G401.6 (cell line): ENCODE data around the gene CCL3.
"Not testable (repeated sequence)": the region's sequence is repeated elsewhere in the genome, so short reads cannot be mapped to it uniquely, and the experiment has no call there.

ENCODE experiments used
- FAIRE-seq: peaks from 2 replicates; lab custom pipeline; 2012; peaks lifted over from hg19 to GRCh38; lab: Jason Lieb, UNC

The CCL3 gene

DNA sequence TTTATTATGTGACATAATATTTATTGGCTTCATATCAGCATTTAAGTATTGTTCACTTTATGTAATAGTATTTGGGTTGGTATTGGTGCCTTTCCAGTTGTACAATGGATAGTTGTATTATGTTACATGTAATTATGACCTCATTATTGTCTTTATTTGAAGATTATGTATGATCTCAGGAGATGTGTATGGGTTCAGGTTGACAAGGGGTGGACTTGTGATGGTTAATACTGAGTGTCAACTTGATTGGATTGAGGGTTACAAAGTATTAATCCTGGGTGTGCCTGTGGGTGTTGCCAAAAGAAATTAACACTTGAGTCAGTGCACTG lies 25.7 kb upstream of the CCL3 start:
- not testable (repeated sequence) for FAIRE-seq

DNA sequence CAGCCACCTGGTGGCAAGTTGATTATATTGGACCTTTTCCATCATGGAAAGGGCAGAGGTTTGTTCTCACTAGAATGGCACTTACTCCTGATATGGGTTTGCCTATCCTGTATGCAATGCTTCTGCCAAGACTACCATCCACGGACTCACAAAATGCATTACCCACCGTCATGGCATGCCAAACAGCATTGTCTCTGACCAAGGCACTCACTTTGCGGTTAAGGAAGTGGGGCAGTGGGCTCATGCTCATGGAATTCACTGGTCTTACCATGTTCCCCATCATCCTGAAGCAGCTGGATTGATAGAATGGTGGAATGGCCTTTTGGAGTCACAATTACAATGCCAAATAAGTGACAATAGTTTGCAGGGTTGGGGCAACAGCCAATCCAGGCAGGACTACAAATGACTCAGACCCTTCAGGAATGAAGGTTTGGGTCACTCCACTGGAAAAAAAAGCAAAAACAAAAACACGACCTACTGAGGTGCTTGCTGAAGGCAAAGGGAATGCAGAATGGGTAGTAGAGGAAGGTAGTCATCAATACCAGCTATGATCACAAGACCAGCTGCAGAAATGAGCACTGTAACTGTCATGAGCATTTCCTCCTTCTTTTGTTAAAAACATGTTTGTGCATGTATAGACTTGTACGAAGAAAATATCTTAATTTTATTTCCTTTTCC lies 25.2 kb upstream of the CCL3 start:
- FAIRE-seq: not testable (repeated sequence)

DNA sequence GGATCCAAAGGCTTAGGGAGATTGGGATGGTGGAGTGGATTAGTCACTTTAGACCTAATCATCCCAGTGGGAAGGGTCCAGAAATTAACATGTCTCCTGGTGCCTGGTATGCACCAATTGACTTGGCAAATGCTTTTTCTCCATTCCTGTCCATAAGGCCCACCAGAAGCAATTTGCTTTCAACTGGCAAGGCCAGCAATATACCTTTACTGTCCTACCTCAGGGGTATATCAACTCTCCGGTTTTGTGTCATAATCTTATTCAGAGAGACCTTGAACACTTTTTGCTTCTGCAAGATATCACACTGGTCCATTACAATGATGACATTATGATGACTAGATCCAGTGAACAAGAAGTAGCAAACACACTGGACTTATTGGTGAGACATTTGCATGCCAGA lies 23.2 kb upstream of the CCL3 start:
- not testable (repeated sequence) for FAIRE-seq

DNA sequence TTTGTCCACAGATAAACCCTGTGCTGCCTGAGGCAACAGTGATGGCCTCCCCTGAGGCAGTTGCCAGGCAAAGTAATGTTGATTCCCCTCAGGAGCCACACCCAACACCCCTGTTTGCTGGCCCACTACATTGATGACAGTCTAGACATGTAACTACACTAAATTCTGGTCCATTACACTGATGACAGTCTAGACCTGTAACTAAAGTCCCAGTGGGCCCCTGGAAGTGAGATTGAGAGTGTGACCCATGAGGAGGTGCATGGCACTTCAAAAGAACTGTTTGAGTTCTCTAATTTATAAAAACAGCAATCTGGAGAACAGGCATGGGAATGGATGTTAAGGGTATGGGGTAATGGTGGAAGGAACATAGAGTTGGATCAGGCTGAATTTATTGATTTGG lies 22.6 kb upstream of the CCL3 start:
- no peak for FAIRE-seq

DNA sequence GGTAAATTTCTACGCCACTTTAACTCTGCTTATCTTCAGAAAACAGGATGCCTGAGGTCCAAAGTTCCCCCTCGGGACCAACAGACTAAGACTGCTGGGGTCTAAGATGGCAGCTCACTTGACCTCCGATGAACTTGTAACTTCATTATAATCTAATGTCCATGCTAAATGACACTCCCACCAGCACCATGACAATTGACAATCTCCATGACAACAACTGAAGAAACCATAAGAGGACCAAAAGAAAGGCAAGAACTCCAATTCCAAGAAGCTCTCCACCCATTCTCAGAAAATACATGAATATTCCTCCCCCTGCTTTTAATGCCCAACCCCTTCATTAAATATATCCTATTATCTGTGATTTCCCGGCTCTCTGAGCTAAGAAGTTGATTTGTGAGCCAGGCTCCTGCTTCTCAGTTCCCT lies 21.1 kb upstream of the CCL3 start:
- FAIRE-seq: no peak

DNA sequence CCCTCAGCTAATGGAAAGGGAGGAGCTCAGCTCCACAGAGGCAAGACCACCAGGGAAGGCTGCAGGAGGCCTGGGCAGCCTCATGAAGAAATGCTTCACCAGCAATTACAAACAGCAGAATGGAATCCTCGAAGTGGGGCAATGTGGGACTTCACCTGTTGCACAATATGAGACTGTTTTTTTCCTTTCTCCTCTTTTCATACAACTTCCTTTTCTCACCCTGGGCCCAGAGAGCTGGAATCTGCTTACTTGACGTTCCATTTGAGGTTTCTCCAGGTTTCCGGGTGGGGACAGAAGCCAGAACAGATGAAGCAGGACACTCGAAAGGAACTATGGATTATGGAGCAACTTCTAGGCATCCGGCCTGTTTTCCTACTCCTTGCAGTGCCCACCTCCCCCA lies 18.3 kb upstream of the CCL3 start:
- not testable (repeated sequence) for FAIRE-seq

DNA sequence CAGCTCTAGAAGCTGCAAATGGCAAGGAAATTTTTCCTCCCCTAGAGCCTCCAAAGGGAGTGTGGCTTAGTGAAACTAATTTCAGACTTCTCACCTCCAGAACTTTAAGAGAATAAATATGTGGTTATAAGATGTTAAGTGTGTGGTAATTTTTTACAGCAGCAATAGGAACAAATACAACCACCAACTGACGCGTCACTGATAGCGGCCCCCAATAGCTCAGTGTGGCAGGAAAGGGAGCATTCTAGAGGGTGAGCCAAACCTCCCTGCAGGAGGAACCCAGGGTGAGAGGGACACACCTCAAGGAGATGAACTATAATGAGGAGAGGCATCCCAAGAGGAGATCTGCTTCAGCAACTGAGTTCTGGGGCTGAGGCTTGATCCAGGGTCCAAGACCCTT lies 17.7 kb upstream of the CCL3 start:
- FAIRE-seq: no peak

DNA sequence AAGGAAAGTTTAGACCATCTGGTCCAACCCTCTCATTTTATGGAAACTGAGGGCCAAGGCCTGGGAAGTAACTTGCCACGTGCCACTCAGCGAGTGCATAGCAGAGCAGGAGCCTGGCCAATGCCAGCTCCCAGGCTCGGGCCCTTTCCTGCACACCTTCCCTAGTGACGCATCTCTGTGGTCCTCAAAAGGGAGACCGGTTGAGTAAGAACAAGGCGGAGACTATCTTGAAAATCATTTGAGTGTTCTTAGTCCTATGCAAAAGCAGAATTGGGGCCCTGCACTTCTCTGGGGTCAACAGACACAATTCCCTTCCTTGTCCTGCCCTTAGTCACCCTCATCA lies 16.5 kb upstream of the CCL3 start:
- FAIRE-seq: no peak

DNA sequence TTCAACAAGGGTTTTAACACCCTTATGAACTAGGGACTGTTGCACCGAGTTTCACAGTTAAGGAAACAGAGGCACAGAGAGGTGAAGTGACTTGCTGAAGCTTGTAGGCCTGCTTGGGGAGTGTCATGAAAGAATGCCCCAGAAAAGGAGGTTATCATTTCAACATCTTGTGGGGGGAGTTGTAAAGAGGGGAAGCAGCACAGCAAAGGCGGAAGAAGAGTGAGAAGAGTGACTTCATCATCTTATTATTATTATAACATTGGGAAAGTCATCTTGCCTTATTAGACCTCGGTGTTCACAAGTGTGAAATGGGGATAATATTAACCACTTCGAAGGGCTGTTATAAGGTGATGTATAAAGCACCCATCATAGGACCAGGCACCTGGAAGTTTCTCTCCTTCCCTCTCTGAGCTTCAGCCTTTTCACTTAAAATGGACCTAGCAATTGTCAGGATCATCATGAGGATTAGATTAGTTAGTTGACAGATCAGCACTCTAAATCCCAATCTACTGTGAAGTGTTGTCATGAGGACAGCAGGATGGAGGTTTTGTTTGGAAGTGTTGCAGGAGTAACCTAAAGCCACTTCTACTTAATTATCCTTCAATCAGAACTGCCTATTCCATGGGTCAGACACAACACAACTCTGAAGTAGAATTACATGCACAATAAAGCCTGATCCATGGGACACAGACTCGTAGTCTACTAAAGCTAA lies 16.0 kb upstream of the CCL3 start:
- FAIRE-seq: no peak

DNA sequence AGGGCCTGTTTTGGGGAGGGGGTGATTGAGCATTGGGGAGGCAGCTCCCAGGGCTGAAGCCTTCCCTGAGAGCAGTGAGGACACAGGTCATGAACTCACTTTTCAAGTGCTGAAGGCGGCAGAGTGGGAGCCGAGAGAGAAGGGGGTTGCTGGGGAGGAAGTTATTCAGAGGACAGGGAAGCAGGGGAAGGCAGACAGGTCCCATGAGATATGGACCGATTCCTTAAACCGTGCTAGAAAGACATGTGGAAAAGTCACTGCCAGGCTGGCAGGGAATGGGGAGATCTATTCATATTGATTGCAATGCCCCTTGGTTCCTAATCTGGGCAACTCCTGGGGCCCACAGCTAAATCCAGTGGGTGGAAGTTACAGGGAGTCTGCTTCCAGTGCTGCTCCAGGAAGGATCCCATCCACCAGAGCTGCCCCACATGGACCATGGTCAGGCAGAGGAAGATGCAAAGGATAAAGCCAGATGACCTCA lies 14.8 kb upstream of the CCL3 start:
- no peak for FAIRE-seq

DNA sequence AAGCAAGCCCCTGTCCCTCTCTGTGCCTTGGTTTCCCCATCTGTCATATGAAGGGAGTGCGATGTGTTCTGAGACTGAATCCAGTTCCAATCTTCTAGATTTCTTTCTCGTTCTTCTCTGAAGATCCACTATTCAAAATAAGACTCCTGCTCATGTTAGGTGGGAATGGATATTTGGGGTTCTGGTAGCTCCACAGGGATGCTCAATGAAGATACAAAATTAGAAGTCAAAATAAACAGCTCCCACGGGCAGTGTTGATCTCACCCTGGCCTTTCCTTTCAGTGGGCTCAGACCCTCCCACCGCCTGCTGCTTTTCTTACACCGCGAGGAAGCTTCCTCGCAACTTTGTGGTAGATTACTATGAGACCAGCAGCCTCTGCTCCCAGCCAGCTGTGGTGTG lies 14.3 kb upstream of the CCL3 start:
- not testable (repeated sequence) for FAIRE-seq

DNA sequence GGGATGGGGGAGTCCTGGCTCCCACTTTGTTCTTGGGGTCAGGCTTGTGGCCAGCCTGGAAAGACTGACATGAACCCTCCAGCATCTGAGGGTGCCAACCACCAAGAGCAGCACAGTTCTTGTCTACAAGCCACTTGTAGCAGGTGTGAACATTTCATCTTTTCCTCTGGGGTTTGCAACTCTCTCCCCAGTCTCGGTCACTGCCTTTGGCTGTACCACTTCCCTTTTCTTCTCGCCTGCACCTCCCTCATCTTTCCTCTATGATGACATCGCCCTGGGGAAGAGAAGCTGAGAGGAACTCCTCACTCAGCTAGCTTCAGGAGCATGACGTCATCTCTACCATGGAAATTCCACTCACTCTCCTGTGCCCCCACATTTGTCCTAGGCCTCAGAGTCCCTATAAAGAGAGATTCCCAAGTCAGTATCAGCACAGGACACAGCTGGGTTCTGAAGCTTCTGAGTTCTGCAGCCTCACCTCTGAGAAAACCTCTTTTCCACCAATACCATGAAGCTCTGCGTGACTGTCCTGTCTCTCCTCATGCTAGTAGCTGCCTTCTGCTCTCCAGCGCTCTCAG lies 13.5 kb upstream of the CCL3 start, which contains the start of gene CCL4:
CCL4 (plus strand) TSS at position 427 of the 575 bp plus-strand sequence; CDS start at position 506, 79 bp downstream.
- not testable (repeated sequence) for FAIRE-seq

DNA sequence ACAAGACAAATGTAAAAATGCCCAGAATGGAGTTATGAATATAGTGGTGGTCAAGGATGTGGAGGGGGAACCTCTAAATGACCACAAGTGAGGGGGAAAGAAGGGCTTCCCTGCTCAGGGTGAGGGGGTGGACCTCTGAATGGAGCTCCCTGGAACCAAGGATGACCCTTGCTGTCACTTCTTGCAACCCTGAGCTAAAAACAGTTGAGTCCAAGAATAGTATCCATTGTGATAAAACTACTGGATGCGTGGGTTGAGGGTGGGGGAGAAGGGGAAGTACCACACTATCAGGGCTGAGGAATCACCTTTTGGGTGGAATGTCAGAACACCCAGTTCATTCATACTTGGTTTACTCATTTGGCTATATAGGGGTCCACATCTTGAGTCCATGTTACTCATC lies 9.1 kb upstream of the CCL3 start:
- not testable (repeated sequence) for FAIRE-seq

DNA sequence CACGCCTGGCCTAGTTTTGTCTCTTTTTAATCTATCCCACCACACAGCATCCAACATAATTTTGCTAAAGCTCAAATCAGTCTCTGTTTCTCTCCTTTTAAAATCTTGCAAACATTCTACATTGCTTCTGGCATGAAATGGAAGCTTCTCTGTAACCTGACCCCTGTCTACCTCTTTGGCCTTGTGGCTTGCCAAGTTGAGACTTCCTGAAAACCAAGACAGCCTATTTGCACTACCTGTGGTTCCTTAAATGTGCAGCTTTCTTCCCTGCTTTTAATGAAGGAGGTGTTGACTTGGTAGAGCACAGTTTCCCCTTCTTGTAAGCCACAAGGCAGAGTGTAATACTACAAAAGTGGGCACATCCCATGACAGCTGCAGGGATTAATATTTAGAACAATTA lies 6.0 kb upstream of the CCL3 start:
- FAIRE-seq: no peak

DNA sequence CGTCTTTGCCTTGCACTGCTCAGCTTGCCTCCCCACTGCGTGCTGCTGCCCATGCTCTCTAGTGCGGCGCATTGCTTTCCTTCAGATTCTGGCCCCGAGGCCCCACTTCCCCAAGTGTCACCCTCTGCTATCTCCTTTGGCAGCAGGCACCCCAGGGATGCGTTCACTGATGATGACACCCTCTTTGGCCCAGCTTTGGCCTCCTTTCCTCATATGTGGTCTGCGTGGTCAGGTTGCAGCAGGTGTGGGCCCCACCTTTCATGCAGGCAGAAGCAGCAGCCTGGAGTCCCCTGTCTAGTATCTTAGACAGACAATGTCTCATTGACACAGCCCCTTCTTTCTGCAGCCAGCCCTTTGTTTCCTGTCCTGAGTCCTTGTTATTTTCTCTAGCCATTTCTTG lies 4.8 kb upstream of the CCL3 start:
- FAIRE-seq: no peak

DNA sequence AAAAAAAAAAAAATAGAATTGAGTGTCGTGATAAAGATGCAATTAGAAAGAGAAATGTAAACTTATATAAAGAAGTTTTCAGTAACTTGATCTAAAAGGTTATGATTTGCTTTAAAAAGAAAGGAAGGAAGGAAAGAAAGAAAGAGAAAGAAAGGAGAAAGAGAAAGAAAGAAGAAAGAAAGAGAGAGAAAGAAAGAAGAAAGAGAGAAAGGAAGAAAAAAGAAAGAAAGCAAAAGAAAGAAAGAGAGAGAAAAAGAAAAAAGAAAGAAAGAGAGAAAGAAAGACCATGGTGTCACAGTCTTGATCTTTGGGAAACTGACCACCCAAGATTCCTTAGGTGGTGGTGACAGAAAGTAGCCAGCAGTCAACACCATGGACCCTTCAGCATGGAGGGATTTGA lies 4.3 kb upstream of the CCL3 start:
- FAIRE-seq: no peak

DNA sequence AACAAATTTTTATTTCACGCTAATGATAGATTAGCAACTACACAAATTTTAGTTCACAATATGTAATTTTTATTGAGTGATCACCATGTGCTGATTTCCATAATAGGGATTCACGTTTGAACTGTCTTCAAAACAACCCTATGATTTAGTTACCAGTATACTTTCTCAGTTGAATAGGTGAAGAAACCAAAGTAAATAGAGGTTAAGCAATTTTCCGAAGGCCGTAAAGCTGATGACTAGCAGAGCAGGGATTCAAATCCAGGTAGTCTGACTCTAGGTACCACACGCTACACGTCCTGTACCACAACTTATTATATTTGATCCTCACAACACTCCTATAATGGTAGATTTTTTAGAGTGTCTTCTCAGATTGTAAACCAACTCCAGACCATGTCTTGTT lies 2.8 kb upstream of the CCL3 start:
- FAIRE-seq: not testable (repeated sequence)

DNA sequence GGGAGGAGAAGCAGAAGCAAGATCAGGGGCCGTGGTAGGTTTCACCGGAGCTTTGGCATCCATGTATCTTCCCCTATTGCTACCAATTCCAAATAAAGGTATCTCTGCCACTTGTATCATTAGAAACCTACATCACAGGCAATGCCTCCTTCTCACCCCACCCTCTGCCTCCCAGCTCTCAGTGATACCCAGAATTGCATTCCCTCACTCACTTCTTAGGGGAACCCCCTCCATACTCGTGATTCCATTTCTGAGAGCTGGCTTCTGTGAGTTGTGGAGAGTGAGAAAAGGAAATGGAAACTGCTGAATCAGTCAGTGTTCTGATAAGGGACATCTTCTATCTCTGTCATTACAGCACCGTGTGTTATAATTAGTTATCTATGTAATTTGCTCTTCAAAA lies 2.3 kb upstream of the CCL3 start:
- FAIRE-seq: no peak

DNA sequence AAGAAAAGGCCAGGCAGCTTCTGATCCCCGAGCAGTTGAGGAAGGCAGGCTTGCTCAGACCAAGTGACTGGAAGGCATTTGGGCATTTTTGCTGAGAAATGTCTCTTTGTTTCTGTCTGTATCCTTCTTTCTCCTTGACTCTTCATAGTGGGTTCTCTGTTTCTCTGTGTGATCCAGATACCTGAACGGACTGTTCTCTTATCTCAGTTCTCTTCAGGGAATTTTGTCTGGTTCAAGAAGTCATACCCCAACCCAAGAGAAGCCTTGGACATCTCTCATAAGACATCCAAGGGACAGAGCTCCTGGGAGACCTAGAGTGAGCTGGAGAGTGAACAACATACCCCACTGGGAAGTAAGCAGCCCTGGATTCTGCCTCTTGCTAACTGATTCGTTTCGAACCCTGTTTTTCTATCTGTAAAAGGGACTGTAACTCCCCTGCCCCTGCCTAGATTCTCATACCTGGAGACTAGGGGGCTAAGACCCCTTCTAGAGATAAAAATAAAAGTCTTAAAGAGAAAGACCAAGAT lies 541 bp downstream of the CCL3 start:
- no peak for FAIRE-seq

DNA sequence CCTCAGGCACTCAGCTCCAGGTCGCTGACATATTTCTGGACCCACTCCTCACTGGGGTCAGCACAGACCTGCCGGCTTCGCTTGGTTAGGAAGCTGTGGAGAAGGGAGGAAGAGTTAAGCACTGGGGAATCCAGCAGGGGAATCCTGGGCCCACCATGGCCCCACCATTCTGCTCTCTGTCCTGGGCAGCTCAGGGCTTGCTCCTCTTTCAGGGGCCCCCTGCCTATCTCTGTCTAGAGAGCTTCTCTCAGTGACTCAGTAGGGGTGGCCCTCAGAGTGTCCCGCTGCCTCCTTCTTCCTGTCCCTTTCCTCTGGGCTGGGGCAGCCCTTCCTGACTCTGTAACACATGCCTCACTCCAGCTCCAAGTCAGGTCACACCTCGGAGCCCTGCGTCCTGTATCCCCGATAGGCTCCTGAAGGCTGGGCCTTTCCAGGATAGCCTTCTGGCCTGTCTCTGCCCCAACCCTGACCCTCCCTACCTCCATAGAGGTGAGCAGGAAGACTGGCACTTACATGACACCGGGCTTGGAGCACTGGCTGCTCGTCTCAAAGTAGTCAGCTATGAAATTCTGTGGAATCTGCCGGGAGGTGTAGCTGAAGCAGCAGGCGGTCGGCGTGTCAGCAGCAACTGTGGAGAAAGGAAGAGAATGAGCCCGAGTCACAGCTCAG lies 1.1 kb downstream of the CCL3 start:
- FAIRE-seq: no peak

DNA sequence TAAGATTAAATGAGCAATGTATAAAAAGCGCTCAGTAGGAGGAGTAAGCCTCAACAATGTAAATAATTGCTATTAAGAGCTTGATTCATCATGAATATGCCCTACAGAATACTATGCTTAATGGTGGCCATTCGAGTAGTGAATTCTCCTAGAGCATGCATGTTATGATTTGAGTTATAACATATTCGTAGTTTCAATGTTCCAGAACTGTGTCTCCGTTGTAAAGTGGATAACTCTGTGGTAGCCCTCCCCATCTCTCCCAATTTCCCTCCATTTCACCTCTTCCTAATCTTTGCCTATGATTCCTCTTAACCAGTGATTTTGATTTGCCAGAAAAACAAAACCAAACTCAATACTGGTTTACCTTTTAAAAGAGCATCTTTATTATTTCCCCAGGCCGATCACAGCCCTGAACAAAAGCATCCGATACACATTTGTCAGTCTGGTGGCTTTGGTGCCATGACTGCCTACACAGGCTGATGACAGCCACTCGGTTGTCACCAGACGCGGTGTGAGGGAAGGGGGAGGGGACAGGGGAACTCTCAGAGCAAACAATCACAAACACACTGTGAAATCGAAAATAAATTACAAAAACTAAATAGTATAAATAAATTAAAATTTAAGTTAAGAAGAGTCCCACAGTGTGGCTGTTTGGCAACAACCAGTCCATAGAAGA lies 1.9 kb downstream of the CCL3 start:
- not testable (repeated sequence) for FAIRE-seq

DNA sequence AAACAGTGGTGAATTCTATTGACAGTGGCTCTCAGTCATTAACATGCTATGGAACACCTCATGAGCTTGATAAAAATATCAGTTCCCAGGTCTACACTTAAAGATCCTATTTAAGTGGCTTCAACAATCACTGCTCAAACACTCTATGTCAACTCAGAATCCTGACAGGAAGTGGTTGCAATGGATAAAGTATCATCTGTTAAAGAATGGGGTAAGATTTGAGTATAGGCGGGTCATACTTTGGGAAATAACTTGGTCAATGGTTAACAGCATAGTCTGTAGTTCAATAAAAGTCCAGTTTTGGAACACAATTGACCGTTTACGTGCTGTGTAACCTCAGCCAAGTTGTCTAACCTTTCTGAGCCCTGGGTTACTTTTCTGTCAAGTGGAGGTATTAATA lies 2.5 kb downstream of the CCL3 start:
- FAIRE-seq: not testable (repeated sequence)
